ENCODE data around the gene RPS29. TPM values are rescaled to one million over a fixed set of nuclear protein-coding genes. Genes with fewer than 3 reads are reported as not detected.
A peak's percentile ranks its signal among the peaks of the same experiment; 100 is the strongest.

RPS29 gene
- total and polyA plus RNA-seq, 2 of the 13 experiments (the other 11 are each of a cell fraction or from before 2014, with no cell fraction given) = 4,303 to 8,215 TPM

DNA sequence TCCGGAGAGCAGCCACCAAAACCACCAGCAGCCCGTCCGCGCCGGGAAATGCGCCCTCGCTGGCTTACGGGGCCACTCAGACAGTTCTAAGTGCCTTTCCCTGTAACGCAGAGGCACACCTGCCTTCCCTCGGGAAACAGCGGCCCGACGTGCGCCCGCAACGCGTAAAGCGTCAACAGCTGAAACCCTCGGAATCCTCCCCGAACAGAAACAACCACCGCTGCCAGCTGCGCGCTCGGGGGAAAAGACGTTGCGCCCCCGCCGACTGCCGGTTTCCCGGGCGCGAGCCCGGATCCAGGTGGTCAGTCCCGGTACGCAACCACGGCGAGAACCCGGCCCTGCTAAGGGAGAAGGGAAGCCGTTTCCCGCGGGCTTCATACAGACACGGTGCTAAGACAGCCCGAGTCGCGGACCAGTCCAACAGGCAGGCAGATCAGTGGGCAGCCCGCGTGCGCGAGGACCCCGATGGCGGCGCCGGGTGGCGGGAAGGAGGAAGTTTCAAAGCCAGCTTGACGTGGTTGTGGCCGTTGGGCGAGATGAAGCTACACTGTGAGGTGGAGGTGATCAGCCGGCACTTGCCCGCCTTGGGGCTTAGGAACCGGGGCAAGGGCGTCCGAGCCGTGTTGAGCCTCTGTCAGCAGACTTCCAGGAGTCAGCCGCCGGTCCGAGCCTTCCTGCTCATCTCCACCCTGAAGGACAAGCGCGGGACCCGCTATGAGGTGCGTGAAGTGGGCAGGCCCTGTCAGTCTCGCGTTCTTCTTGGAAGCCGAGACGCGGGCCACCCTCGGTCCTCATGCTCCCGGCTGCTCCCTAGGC lies 12.5 kb upstream of the RPS29 start, which contains the start of gene LRR1 (continued):
- TF ChIP-seq, protein P1, sequence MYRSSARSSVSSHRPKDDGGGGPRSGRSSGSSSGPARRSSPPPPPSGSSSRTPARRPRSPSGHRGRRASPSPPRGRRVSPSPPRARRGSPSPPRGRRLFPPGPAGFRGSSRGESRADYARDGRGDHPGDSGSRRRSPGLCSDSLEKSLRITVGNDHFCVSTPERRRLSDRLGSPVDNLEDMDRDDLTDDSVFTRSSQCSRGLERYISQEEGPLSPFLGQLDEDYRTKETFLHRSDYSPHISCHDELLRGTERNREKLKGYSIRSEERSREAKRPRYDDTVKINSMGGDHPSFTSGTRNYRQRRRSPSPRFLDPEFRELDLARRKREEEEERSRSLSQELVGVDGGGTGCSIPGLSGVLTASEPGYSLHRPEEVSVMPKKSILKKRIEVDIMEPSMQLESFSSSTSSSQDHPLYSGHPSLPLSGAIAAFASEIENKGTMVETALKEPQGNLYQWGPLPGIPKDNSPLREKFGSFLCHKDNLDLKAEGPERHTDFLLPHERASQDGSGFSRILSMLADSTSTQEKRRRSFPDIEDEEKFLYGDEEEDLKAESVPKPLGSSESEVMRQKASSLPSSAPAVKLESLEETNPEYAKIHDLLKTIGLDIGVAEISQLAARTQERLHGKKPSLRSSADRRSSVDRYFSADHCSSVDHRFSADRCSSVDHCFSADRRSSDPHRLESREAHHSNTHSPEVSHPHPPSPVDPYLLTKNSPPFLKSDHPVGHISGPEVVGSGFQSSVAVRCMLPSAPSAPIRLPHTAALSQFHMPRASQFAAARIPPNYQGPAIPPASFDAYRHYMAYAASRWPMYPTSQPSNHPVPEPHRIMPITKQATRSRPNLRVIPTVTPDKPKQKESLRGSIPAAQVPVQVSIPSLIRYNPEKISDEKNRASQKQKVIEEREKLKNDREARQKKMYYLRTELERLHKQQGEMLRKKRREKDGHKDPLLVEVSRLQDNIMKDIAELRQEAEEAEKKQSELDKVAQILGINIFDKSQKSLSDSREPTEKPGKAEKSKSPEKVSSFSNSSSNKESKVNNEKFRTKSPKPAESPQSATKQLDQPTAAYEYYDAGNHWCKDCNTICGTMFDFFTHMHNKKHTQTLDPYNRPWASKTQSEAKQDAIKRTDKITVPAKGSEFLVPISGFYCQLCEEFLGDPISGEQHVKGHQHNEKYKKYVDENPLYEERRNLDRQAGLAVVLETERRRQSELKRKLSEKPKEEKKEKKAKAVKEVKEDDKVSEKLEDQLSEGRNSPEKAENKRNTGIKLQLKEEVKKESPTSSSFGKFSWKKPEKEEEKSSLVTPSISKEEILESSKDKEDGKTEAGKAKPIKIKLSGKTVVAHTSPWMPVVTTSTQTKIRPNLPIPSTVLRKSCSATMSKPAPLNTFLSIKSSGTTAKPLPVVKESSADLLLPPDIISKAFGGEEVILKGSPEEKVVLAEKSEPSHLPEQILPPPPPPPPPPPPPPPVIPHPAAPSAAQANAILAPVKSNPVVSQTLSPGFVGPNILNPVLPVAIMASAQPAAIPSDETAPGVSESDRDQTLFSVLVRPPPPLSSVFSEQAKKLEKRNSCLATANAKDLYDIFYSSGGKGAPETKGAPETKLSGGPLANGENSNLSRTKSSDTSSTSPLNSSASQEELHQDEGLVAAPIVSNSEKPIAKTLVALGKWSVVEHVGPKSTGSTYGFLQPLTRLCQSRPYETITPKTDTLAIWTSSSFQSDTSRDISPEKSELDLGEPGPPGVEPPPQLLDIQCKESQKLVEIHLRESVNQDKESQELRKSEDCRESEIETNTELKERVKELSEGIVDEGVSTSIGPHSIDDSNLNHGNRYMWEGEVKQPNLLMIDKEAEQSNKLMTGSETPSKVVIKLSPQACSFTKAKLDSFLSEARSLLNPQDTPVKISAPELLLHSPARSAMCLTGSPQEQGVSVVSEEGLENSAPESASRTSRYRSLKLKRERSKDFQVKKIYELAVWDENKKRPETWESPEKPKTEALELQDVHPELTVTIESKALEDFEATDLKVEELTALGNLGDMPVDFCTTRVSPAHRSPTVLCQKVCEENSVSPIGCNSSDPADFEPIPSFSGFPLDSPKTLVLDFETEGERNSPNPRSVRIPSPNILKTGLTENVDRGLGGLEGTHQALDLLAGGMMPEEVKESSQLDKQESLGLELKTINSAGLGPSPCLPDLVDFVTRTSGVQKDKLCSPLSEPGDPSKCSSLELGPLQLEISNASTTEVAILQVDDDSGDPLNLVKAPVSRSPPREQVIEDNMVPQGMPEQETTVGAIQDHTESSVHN (CRISPR knock-in tag; IDR thresholded peaks at IDR 0.05) = peak; percentile 32; the same call in 1 of the 2 replicates
- TF ChIP-seq BRD4 (CRISPR knock-in tag; IDR thresholded peaks at IDR 0.05) (peak; percentile 79), SIX4 (CRISPR knock-in tag; IDR thresholded peaks at IDR 0.05) (no peak), ZNF33A (CRISPR knock-in tag; IDR thresholded peaks at IDR 0.05; ENCODE audit: borderline replicate concordance) (peak; percentile 79; the same call in 1 of the 2 replicates), ZIK1 (CRISPR knock-in tag; IDR thresholded peaks at IDR 0.05; ENCODE audit: borderline replicate concordance, low read depth) (peak; percentile 76; the same call in 1 of the 2 replicates), CHCHD3 (CRISPR knock-in tag; IDR thresholded peaks at IDR 0.05) (peak; percentile 74; the same call in 1 of the 2 replicates), DR1 (CRISPR knock-in tag; IDR thresholded peaks at IDR 0.05) (peak; percentile 82), NKX3-1 (CRISPR knock-in tag; IDR thresholded peaks at IDR 0.05) (no peak), ZNF772 (CRISPR knock-in tag; IDR thresholded peaks at IDR 0.05) (no peak; the same call in 1 of the 2 replicates), RFXAP (CRISPR knock-in tag; IDR thresholded peaks at IDR 0.05; ENCODE audit: borderline replicate concordance) (peak; percentile 53), CBX5 (CRISPR knock-in tag; IDR thresholded peaks at IDR 0.05; ENCODE audit: borderline replicate concordance) (peak; percentile 79; the same call in 1 of the 2 replicates), ZNF615 (CRISPR knock-in tag; IDR thresholded peaks at IDR 0.05; ENCODE audit: borderline replicate concordance) (no peak), ZNF577 (CRISPR knock-in tag; IDR thresholded peaks at IDR 0.05; ENCODE audit: borderline replicate concordance, low read depth) (no peak), SMAD1 (CRISPR knock-in tag; IDR thresholded peaks at IDR 0.05; ENCODE audit: borderline replicate concordance, low read depth) (no peak), MED1 (CRISPR knock-in tag; IDR thresholded peaks at IDR 0.05) (peak; percentile 65), POGZ (CRISPR knock-in tag; IDR thresholded peaks at IDR 0.05) (peak; percentile 83)
- TF ChIP-seq, protein P2, sequence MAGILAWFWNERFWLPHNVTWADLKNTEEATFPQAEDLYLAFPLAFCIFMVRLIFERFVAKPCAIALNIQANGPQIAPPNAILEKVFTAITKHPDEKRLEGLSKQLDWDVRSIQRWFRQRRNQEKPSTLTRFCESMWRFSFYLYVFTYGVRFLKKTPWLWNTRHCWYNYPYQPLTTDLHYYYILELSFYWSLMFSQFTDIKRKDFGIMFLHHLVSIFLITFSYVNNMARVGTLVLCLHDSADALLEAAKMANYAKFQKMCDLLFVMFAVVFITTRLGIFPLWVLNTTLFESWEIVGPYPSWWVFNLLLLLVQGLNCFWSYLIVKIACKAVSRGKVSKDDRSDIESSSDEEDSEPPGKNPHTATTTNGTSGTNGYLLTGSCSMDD (CRISPR knock-in tag; IDR thresholded peaks at IDR 0.05) = no peak
- TF ChIP-seq, protein P3, sequence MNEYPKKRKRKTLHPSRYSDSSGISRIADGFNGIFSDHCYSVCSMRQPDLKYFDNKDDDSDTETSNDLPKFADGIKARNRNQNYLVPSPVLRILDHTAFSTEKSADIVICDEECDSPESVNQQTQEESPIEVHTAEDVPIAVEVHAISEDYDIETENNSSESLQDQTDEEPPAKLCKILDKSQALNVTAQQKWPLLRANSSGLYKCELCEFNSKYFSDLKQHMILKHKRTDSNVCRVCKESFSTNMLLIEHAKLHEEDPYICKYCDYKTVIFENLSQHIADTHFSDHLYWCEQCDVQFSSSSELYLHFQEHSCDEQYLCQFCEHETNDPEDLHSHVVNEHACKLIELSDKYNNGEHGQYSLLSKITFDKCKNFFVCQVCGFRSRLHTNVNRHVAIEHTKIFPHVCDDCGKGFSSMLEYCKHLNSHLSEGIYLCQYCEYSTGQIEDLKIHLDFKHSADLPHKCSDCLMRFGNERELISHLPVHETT (CRISPR knock-in tag; conservative IDR thresholded peaks at IDR 0.05) = peak; percentile 92
